AG04449 (cell line): ENCODE data around the gene CIT.

Source experiments
- CTCF ChIA-PET: fragments of 350-600 bp; formaldehyde crosslinking; extraction: SDS; loops from one replicate; lab custom pipeline; 2021; ENCODE audit warnings: antibody characterized with exemption; lab: Yijun Ruan, JAX
- POLR2A ChIA-PET: fragments of 400-600, 350-600 bp; formaldehyde crosslinking; extraction: SDS; loops from one replicate; lab custom pipeline; 2020; ENCODE audit warnings: antibody characterized with exemption, inconsistent platforms; lab: Yijun Ruan, JAX
- DNase-seq: peaks from one replicate; pipeline ENCODE4 v3.0.0-alpha.2; 2010; ENCODE audit warnings: low read depth, low spot score
- H3K4me3 ChIP-seq: 2 replicates; pipeline ENCODE4 v1.5.1; 2011; ENCODE audit warnings: low read depth, mild to moderate bottlenecking, control low read depth, low read length
- TF ChIP-seq, protein P1 (sequence below): IDR thresholded peaks from one replicate; pipeline ENCODE4 v1.5.1; 2011; ENCODE audit warnings: mild to moderate bottlenecking, moderate library complexity, low read length, control low read depth, inconsistent platforms; ENCODE audit not compliant: insufficient read depth; ENCODE audit errors: missing control alignments

The CIT gene

DNA sequence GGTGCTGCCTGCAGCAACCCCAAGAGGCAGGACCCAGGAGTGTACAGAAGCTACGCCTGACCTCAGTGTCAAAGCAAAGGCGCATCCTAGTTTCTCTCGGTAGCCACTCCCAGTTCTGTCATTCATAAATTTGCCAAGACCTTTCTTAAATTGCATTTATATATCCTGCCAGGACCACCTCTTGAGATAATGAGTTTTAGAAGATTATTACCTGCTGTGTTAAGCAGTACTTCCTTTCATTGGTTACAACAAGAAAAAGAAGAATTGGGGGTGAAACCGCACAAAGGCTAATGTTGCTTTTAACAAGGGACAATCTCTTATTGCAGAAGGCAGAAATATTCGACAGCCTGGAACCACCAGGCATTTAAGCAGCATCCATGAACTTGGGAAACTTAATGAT is 57.8 kb downstream of the CIT start:
- TF ChIP-seq, protein P1, sequence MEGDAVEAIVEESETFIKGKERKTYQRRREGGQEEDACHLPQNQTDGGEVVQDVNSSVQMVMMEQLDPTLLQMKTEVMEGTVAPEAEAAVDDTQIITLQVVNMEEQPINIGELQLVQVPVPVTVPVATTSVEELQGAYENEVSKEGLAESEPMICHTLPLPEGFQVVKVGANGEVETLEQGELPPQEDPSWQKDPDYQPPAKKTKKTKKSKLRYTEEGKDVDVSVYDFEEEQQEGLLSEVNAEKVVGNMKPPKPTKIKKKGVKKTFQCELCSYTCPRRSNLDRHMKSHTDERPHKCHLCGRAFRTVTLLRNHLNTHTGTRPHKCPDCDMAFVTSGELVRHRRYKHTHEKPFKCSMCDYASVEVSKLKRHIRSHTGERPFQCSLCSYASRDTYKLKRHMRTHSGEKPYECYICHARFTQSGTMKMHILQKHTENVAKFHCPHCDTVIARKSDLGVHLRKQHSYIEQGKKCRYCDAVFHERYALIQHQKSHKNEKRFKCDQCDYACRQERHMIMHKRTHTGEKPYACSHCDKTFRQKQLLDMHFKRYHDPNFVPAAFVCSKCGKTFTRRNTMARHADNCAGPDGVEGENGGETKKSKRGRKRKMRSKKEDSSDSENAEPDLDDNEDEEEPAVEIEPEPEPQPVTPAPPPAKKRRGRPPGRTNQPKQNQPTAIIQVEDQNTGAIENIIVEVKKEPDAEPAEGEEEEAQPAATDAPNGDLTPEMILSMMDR: no peak
- no peak overlapping the region for H3K4me3 ChIP-seq
- no peak for DNase-seq
- ChIA-PET POLR2A (no interaction called here), CTCF (interaction anchor here (1.3 kb wide), 1 partner anchor 39 kb away, joined by 4 read pairs; no protein-coding TSS in a partner anchor)

DNA sequence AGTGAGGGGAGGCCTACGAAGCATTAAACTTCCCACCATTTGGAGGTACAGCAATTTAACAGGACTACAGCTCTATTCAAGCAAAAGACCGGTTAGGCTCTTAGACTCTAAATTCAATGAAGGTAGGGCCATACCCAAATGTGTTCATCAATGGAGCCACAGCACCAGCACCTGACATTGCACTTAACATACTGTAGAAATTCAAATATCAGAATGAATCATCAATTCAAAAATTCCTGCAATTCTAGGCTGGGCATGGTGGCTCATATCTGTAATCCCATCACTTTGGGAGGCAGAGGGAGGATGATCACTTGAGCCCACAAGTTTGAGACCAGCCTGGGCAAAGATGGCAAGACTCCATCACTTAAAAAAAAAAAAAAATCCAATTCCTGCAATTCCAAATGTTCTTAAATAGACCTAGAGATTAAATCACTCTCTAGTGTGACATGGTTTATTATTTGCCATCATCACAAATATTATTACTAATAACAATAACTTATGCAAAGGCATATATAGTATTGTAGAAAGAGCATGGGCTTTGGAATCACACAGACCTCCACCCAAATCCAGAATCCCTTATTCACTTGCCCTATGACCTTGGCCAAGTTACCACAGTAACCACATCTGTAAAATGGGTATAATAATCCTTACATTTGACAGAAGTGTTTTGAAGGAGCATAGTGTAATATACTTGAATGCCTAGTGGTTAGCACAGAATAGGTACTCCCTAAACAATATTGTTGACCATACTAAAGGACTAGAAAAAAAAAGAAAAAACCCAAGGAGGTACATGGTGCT is 59.4 kb downstream of the CIT start:
- TF ChIP-seq, protein P1: no peak
- no peak overlapping the region for H3K4me3 ChIP-seq
- ChIA-PET CTCF (no interaction called here), POLR2A (no interaction called here)
- no peak for DNase-seq

DNA sequence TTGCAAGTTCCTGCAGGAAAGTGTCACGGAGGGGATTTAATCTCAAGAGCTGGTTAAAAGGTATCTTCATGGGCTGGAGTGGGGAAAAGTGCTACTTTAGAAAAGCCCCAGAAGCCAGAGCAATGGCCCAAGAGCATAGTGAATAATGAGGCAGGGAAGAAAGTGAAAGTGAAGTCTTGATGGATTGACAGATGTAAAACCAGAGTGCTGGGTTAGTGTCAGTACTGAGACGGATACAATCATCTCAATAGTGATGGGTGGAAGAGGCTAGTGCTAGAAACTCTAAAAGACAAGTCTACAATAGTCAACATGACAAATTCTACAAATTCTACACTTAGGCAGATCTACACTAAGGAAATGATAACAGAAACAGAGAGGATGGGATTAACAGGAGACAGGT is 68.1 kb downstream of the CIT start:
- TF ChIP-seq, protein P1: no peak
- ChIA-PET POLR2A (no interaction called here), CTCF (no interaction called here)

DNA sequence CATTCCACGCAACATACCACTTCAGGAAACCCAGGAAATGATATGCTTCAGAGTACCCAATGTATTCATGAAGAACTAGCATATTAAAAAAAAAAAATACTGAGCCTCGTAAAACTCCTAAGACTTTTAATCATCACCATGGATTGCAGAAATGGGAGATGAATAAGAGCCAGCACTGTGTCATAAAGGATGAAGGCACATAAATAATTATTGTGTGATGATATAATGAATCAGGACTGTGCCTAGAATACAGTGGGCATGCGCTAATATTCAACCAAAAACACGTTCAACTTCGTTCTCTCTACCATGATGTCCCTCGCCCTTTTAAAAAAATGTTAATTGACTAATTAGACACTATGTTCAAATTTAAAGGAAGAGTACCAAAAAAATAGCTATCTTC is 68.7 kb downstream of the CIT start:
- no peak for DNase-seq
- no peak overlapping the region for H3K4me3 ChIP-seq
- ChIA-PET CTCF (interaction anchor here (1.0 kb wide), 1 partner anchor 15 kb away, joined by 4 read pairs; no protein-coding TSS in a partner anchor), POLR2A (no interaction called here)
- TF ChIP-seq, protein P1: no peak

More for the DNA sequence above, 68.1 kb downstream of the CIT start:
- H3K4me3 ChIP-seq: no peak overlapping the region
- DNase-seq: no peak

DNA sequence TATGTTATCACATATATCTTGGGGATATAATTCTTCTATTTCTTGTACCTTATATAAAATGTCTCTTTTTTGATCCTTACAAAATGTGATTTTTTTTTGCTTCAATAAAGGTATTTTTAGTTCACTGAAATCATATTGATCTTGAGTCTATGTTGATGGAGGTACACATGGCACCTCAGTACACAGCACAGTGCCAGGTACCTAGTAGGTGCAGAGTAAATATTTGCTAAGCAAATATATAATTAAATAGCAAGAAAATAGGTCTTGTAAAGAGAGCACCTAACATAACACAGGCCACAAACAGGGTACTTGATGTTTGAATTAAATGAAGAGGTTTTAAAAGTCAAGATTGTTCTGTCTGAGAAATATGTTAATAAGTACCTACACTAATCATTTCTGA is 69.7 kb downstream of the CIT start:
- no peak for DNase-seq
- ChIA-PET CTCF (interaction anchor here (1.0 kb wide), 1 partner anchor 14 kb away, joined by 4 read pairs; no protein-coding TSS in a partner anchor), POLR2A (no interaction called here)
- TF ChIP-seq, protein P1: no peak
- no peak overlapping the region for H3K4me3 ChIP-seq

DNA sequence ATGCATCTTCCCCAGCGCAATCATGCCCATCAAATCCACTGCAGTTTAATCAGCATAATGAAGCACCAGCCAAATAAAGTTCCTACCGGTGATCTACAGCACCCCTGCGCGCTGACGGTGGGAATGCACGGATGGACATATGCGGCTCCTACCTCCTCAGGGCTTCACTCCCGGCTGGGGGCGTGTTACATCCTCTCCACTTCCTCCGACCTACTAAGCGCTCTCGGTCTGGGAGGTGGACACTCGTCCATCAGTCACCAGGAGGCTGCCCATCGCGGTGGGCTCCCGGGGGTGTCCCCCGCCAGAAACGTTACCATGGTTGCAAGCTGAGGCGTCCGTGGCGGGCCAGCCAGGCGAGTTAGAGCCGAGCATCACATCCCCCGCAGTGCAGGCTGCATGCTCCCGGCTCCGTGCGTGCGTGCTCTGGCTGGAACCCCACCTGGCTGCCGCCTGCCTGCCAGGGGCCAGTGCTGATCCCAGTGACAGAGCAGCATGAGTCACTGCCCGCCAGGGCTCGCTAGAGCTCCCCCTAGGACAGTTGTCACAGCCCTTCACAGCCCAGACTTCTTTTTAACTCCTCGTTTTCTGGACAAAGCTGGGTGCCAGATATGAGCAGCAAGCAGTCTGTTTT is 73.0 kb downstream of the CIT start:
- TF ChIP-seq, protein P1: peak; percentile 38
- ChIA-PET CTCF (interaction anchor here (0.8 to 16.1 kb wide), 7 partner anchors 10 to 104 kb away, joined by 3 to 152 read pairs (median 3); no protein-coding TSS in a partner anchor), POLR2A (no interaction called here)
- no peak for DNase-seq
- H3K4me3 ChIP-seq: peak overlapping the region; percentile 60
